Measurements from ENCODE around the gene SMTNL2. TPM values are rescaled to one million over a fixed set of nuclear protein-coding genes. Genes with fewer than 3 reads are reported as not detected.

The SMTNL2 gene
- polyA plus RNA-seq, 1 of the 3 experiments (the other 2 are of a cell fraction) = not detected

GRCh38 chr17:4542726-4543191 lies 41.6 kb upstream of the SMTNL2 start:
- Histone ChIP-seq H3K36me3 (replicated peaks in 1 of 2; ENCODE audit: control insufficient read depth in 1 of 2, insufficient read depth in 2 of 2, low read length in 1 of 2) (peaks cover 11 to 87% of the 10 kb centered on the region in 2 experiments), H3K4me2 (no peak overlapping the region), H3K4me3 (ENCODE audit: low read depth in 2 of 2, low read length in 1 of 2) (no peak overlapping the region), H3K9ac (no peak overlapping the region), H3F3A (replicated peaks; ENCODE audit: insufficient read depth) (no peaks in the 10 kb centered on the region), H3K9me3 (no peaks in the 10 kb centered on the region), H4K20me1 (ENCODE audit: insufficient read depth) (no peaks in the 10 kb centered on the region), H3K27me3 (ENCODE audit: insufficient read depth) (no peaks in the 10 kb centered on the region), H2AFZ (ENCODE audit: low read depth) (no peak overlapping the region), H3K27ac (ENCODE audit: low read depth in 2 of 2, low read length in 1 of 2) (no peak overlapping the region), H3K79me2 (ENCODE audit: insufficient read depth) (no peaks in the 10 kb centered on the region), H3K4me1 (ENCODE audit: control insufficient read depth in 1 of 2, insufficient read depth in 2 of 2, low read depth in 1 of 2, low read length in 1 of 2) (peaks cover 0 to 6% of the 10 kb centered on the region in 2 experiments; a peak in 1 of 4 replicates), H3K9me2 (no peaks in the 10 kb centered on the region)
- ChIA-PET CTCF (interaction anchor here (0.9 to 2.2 kb wide), 4 partner anchors 9 to 82 kb away, joined by 3 to 10 read pairs (median 4); no protein-coding TSS in a partner anchor), POLR2A (no interaction called here)
- WGBS (ENCODE audit: low lambda C conversion rate) = 92% methylated on average over 18 of the region's 19 CpGs
- TF ChIP-seq TCF12 (IDR thresholded peaks at IDR 0.05) = no peak
- TF ChIP-seq RAD21 (IDR thresholded peaks at IDR 0.05; ENCODE audit: low read length) = no peak
- TF ChIP-seq FOXJ3 (CRISPR knock-in tag; IDR thresholded peaks at IDR 0.05) = no peak
- TF ChIP-seq SIN3A (IDR thresholded peaks at IDR 0.05; ENCODE audit: borderline replicate concordance, low read depth, low read length) = no peak
- DNase-seq = no peak

GRCh38 chr17:4543557-4544026 lies 40.7 kb upstream of the SMTNL2 start:
- DNase-seq = no peak
- H3K36me3 ChIP-seq (replicated peaks in 1 of 2; ENCODE audit: control insufficient read depth in 1 of 2, insufficient read depth in 2 of 2, low read length in 1 of 2) = peaks cover 11 to 88% of the 10 kb centered on the region in 2 experiments
- H3K27me3 ChIP-seq (ENCODE audit: insufficient read depth) = no peaks in the 10 kb centered on the region
- H2AFZ ChIP-seq (ENCODE audit: low read depth) = no peak overlapping the region
- H3K9me2 ChIP-seq = no peaks in the 10 kb centered on the region
- no peak overlapping the region for H3K27ac ChIP-seq (ENCODE audit: low read depth in 2 of 2, low read length in 1 of 2)
- TF ChIP-seq FOSL2 (IDR thresholded peaks at IDR 0.05; ENCODE audit: borderline replicate concordance, low read depth) = no peak
- no peak for TF ChIP-seq USF1 (IDR thresholded peaks at IDR 0.05; ENCODE audit: borderline replicate concordance, low read depth)
- TF ChIP-seq MAX (IDR thresholded peaks at IDR 0.05; ENCODE audit: low read depth) = no peak
- no peak for TF ChIP-seq PBX3 (IDR thresholded peaks at IDR 0.05)
- no peak for TF ChIP-seq NRF1 (IDR thresholded peaks at IDR 0.05; ENCODE audit: low read depth, low read length)
- TF ChIP-seq REST (IDR thresholded peaks at IDR 0.05; ENCODE audit: low read depth, low read length) = no peak
- no peak for TF ChIP-seq USF2 (IDR thresholded peaks at IDR 0.05; ENCODE audit: borderline replicate concordance, low read depth, low read length)
- TF ChIP-seq MXI1 (IDR thresholded peaks at IDR 0.05; ENCODE audit: low read depth, low read length) = no peak
- no peak for TF ChIP-seq ELF1 (IDR thresholded peaks at IDR 0.05)
- no peak for TF ChIP-seq FOXJ3 (CRISPR knock-in tag; IDR thresholded peaks at IDR 0.05)
- TF ChIP-seq RXRA (IDR thresholded peaks at IDR 0.05; ENCODE audit: borderline replicate concordance, low read depth) = no peak
- no peaks in the 10 kb centered on the region for H3F3A ChIP-seq (replicated peaks; ENCODE audit: insufficient read depth)
- H4K20me1 ChIP-seq (ENCODE audit: insufficient read depth) = no peaks in the 10 kb centered on the region
- H3K79me2 ChIP-seq (ENCODE audit: insufficient read depth) = no peaks in the 10 kb centered on the region
- H3K9me3 ChIP-seq = no peaks in the 10 kb centered on the region
- CTCF ChIA-PET = interaction anchor here (0.6 to 1.7 kb wide), 3 partner anchors 9 to 123 kb away, joined by 3 to 4 read pairs (median 3); partner anchors contain the start of gene MYBBP1A
- H3K4me2 ChIP-seq = no peak overlapping the region
- no peaks in the 10 kb centered on the region; a peak in 1 of 4 replicates for H3K4me1 ChIP-seq (ENCODE audit: control insufficient read depth in 1 of 2, insufficient read depth in 2 of 2, low read depth in 1 of 2, low read length in 1 of 2)
- 86% methylated on average over 9 of the region's 19 CpGs for WGBS (ENCODE audit: low lambda C conversion rate)
- no peak overlapping the region for H3K4me3 ChIP-seq (ENCODE audit: low read depth in 2 of 2, low read length in 1 of 2)
- POLR2A ChIA-PET = interaction anchor here (1.2 to 1.4 kb wide), 2 partner anchors 9 to 12 kb away, joined by 3 to 4 read pairs; partner anchors contain the start of gene MYBBP1A
- no peak overlapping the region for H3K9ac ChIP-seq

Data from SK-N-SH (cell line).